HG03571 (cell line): ENCODE data around the gene SPP1.
"Not testable (repeated sequence)": the region's sequence is repeated elsewhere in the genome, so short reads cannot be mapped to it uniquely, and the experiment has no call there.

Source experiments
- ATAC-seq: cut with Tn5 transposase; IDR thresholded peaks from one replicate; pipeline ENCODE4 v1.9.1; 2021; ENCODE audit not compliant: unreplicated experiment

The SPP1 gene

DNA sequence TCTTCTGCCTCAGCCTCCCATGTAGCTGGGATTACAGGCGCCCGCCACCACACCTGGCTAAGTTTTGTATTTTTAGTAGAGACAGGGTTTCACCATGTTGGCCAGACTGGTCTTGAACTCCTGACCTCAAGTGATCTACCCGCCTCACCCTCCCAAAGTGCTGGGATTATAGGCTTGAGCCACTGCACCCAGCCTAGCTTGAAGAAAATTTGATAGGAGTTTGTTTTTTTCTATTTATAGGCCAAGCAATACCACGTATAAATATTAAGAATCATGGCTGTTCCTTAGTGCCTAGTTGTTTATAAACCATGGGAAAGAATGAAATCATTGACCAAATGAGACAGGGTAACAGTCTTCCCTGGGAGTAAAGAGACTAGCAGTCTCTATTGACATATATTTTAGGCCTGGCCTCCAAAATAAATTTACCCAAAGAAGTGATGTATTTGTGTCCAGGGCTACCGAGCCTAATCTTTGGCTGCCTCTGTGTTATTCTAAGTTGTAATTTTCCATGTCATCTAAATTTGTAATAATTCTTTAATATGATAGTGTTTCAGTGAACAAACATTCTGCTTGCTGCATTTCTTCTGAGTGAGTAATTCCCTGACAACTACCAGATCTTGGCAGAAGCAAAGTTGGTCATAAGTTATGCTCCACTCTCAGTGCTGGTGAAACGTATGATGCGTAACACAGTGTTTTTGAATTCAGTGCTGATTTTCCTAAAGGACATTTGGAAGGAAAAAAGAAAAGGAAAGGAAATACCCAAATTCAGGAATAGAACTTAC, 42.2 kb downstream of the SPP1 start:
- no peak for ATAC-seq

DNA sequence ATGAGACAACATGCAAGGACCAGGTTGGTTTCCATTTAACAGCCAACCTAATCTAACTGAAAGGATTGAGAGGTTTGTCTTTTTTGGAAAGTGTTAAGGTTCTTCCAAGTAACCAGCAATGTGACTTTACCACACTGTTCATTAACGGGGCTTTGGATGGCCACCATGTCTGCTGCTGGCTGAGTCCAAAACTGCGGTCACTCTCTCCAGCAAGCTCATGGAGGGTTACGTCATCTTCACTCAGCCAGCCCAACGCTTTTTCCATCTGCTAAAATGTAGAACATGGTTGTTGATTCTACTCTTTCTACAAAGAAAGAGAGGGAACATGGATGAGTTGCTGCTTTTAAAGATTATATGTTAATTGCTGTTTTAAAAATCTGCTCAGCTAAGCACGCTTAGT, 43.0 kb downstream of the SPP1 start:
- ATAC-seq: no peak

DNA sequence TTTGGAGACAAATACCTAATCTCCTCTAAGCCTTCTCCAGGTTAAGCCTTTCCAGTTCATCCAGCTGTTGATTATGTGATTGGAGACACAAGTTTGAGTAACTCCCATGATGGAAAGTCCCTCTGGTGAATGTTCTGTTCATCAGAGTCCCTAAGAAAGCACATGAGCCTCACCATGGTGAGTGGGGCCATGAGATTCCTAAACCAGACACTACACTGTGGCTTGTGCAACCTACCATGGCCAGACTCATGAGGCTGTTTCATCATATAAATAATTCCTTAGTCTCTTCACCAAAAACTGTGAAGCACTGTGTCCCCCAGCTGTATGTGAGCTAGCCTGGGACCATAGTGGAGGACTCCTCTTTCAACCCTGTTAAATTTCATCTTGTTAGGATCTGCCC, 46.3 kb downstream of the SPP1 start:
- ATAC-seq: no peak

DNA sequence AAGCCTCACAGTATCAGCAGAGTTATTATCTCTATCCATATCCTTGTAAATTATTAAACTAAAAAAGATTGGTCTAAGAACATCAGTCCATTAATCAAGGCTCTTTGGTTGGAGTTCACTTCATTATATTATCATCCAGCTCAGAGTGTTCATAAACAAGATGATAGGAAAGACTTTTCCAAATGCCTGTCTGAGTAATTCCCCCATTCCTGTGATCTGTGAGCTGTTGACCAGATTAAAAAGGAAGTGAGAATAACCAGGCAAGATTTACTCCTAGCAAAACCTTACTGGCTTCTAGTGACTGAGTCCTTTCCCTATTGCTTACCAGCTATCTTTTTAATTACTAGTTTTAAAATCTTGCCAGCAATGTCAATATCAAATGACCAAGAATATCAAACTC, 46.8 kb downstream of the SPP1 start:
- ATAC-seq: no peak

DNA sequence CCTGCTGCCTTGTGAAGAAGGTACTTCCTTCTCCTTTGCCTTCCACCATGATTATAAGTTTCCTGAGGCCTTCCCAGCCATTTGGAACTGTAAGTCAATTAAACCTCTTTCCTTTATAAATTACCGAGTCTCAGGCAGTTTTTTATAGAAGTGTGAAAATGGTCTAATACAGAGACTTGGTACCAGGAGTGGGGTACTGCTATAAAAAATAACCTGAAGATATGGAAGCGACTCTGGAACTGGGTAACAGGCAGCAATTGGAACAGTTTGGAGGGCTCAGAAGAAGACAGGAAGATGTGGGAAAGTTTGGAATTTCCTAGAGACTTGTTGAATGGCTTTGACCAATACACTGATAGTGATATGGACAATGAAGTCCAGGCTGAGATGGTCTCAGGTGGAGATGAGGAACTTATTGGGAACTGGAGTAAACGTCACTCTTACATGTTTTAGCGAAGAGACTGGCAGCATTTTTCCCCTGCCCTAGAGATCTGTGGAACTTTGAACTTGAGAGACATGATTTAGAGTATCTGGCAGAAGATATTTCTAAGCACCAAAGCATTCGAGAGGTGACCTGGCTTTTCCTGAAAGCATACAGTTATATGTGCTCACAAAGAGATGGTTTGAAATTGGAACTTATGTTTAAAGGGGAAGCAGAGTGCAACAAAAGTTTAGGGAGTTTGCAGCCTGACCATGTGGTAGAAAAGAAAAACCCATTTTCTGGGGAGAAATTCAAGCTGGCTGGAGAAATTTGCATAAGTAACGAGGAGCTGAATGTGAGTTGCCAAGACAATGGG, 50.6 kb downstream of the SPP1 start:
- not testable (repeated sequence) for ATAC-seq

DNA sequence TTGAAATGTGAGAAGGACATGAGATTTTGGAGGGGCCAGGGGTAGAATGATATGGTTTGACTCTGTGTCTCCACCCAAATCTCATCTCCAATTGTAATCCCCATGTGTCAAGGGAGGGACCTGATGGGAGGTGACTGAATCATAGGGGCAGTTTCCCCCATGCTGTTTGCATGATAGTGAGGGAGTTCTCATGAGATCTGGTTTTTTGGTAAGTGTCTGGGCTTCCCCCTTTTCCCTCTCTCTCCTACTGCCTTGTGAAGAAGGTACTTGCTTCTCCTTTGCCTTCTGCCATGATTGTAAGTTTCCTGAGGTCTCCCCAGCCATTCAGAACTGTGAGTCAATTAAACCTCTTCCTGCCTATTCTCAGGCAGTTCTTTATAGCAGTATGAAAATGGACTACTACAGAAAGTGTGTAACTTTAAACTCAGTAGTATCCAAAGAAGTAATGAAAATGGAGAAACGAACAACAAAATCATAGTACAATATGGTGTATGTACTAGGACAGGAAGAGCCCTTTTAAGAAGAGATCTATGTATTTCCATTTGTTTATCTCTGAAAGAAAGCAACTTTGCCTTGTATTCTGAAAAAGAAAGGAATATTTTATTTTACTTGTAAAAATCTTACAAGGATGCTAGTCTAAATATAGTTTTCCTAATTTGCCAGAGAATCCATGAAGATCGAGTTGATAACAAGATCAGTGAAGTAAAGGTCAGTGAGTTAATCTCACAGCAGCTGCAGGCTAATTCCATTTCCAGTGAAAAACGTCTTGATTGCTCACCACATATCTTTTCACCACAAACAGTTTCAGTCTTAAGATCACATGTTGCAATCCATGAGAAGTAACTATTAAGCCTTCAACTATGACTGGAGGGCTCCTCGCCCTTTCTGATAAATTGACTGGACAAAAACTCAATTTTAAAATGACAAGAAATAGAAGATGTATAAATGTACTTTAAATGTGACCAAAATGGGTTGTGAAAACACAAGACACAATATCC, 52.4 kb downstream of the SPP1 start:
- no peak for ATAC-seq

DNA sequence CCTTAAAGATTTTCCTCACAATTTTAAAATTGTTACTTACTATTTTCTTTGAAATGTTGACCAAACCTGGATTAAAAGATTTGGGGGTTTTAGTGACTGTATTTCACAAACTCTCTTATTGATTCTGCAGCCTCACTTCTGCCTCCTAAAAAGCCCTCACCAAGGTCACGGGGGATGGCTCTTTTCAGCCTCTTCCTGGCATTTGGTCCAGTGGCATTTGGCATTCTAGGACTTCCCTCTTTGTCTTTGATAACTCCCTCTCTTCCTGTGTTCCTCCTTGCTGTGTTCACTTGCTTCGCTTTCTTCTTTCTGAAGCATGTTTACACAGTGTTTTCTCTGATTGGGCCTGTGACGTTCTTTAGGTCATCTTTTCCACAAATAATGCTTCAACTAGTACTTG, 53.4 kb downstream of the SPP1 start:
- no peak for ATAC-seq

DNA sequence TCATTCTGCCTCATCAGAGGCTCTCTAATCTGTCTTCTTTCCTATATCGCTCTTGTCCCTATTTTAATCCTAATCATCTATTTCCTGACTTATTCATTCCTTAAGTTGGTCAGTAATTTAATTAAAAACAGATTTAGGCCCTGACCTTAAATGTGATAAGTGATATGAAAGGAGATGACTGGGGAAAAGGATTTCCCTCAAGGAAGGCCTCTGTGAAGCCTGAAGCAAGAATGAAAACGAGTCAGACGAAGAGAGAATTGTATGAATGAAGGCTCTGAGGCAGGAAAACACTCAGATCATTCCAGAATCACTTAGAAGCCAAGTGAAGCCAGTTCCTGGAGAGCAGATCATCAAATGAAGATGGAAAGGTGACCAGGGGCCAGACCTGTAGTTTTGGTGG, 54.0 kb downstream of the SPP1 start:
- ATAC-seq: no peak

DNA sequence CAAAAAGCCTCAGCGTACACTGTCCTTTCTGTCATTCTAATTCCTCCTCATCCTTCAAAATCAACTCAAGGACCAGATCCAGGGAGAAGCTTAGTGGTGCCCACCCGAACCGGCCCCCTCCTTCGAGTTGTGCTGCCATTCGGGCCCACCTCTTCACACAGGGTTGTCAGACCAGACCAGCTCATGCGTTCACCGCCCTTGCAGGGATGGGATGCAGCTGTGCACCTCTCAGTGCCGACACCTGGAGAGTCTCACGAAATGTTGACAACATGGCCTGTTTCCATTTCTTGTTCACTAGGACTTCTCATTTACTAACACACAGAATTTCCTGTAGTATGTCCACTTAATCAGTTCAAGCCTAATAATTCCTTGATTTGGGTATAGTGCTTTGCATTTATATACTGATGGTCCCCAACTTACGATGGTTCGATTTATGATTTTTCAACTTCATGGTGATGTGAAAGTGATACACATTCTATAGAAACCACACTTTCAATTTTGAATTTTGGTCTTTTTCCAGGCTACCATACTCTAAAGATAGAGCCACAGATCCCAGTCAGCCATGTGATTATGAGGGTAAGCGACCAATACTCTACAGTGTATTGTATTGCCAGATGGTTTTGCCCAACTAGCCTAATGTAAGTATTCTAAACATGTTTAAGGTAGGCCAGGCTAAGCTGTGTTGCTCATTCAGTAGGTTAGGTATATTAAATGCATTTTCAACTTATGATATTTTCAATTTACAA, 55.2 kb downstream of the SPP1 start:
- no peak for ATAC-seq
